IMR-90 (cell line): ENCODE data around the gene ERC2. TPM values are rescaled to one million over a fixed set of nuclear protein-coding genes. Genes with fewer than 3 reads are reported as not detected.

Experiments
- ATAC-seq: fragments of 200-7000 bp; cut with Tn5 transposase; 2 replicates; pipeline ENCODE4 v1.9.1; 2020; ENCODE audit warnings: low read depth, mild to moderate bottlenecking, moderate library complexity
- BruUV-seq: library from RNA; stranded (reverse); fragments of 400-500 nt; replicated peaks from 2 replicates; lab custom pipeline; 2021; lab: Mats Ljungman, UMichigan
- CTCF ChIA-PET: fragments of 300-600 bp; formaldehyde crosslinking; extraction: SDS; loops from one replicate; lab custom pipeline; 2021; ENCODE audit warnings: antibody characterized with exemption; lab: Yijun Ruan, JAX
- POLR2A ChIA-PET: fragments of 300-600 bp; sonication (Branson Sonifier 250); formaldehyde crosslinking; loops from one replicate; lab custom pipeline; 2022; ENCODE audit warnings: antibody characterized with exemption; ENCODE audit not compliant: unreplicated experiment; lab: Charles Lee
- DNase-seq: peaks from one replicate; pipeline ENCODE4 v3.0.0; 2013
- H2AFZ ChIP-seq: replicated peaks from 2 replicates; pipeline ENCODE3; 2013; ENCODE audit warnings: low read length, mild to moderate bottlenecking; ENCODE audit not compliant: poor library complexity
- H2AK5ac ChIP-seq: 2 replicates; pipeline ENCODE4 v1.6.1; 2013; ENCODE audit warnings: low read depth, low read length, inconsistent platforms
- H2AK9ac ChIP-seq: replicated peaks from 2 replicates; pipeline ENCODE3; 2013; ENCODE audit warnings: mild to moderate bottlenecking, low read depth, low read length, moderate library complexity; ENCODE audit not compliant: poor library complexity
- H2BK120ac ChIP-seq: 2 replicates; pipeline ENCODE4 v1.6.1; 2013; ENCODE audit warnings: low read depth, low read length, inconsistent platforms
- H2BK15ac ChIP-seq: 3 replicates; pipeline ENCODE4 v1.6.1; 2013; ENCODE audit warnings: low read depth, low read length, inconsistent platforms
- H2BK20ac ChIP-seq: 2 replicates; pipeline ENCODE4 v1.6.1; 2013; ENCODE audit warnings: low read depth, mild to moderate bottlenecking, inconsistent platforms, low read length, moderate library complexity
- H2BK5ac ChIP-seq: 2 replicates; pipeline ENCODE4 v1.6.1; 2013; ENCODE audit warnings: mild to moderate bottlenecking, low read depth, low read length, inconsistent platforms; ENCODE audit not compliant: poor library complexity, severe bottlenecking
- H3K14ac ChIP-seq: replicated peaks from 2 replicates; pipeline ENCODE4 v1.6.1; 2013; ENCODE audit warnings: low read depth, low read length, inconsistent platforms
- H3K18ac ChIP-seq: 2 replicates; pipeline ENCODE4 v1.6.1; 2013; ENCODE audit warnings: low read depth, low read length, control low read depth
- H3K23ac ChIP-seq: 2 replicates; pipeline ENCODE4 v1.6.1; 2013; ENCODE audit warnings: low read depth, low read length, inconsistent platforms
- H3K27ac ChIP-seq: 2 replicates; pipeline ENCODE4 v1.5.1; 2013; ENCODE audit warnings: mild to moderate bottlenecking, control low read depth, low read length; ENCODE audit not compliant: insufficient read depth
- H3K27me3 ChIP-seq: 2 replicates; pipeline ENCODE4 v1.6.1; 2013; ENCODE audit warnings: low read length; ENCODE audit not compliant: control insufficient read depth, insufficient read depth
- H3K36me3 ChIP-seq: 2 replicates; pipeline ENCODE4 v1.6.1; 2013; ENCODE audit warnings: low read length, mixed read lengths; ENCODE audit not compliant: control insufficient read depth, insufficient read depth
- H3K4ac ChIP-seq: 2 replicates; pipeline ENCODE4 v1.6.1; 2013; ENCODE audit warnings: low read depth, low read length, inconsistent platforms
- H3K4me1 ChIP-seq: 2 replicates; pipeline ENCODE4 v1.6.1; 2013; ENCODE audit warnings: low read length, mixed read lengths; ENCODE audit not compliant: control insufficient read depth, insufficient read depth
- H3K4me2 ChIP-seq: 2 replicates; pipeline ENCODE4 v1.6.1; 2013; ENCODE audit warnings: low read depth, mild to moderate bottlenecking, control low read depth, low read length, moderate library complexity
- H3K4me3 ChIP-seq: 2 replicates; pipeline ENCODE4 v1.5.1; 2013; ENCODE audit warnings: low read depth, mild to moderate bottlenecking, control low read depth, low read length, moderate library complexity; ENCODE audit not compliant: insufficient read depth
- H3K56ac ChIP-seq: 2 replicates; pipeline ENCODE4 v1.6.1; 2013; ENCODE audit warnings: low read length, inconsistent platforms; ENCODE audit not compliant: insufficient read depth; ENCODE audit errors: extremely low read depth
- H3K79me1 ChIP-seq, 2 experiments: 2 replicates each; pipeline ENCODE4 v1.6.1; 2013; ENCODE audit warnings: low read length in 2 of 2, inconsistent platforms in 1 of 2, low read depth in 1 of 2
- H3K9ac ChIP-seq: 2 replicates; pipeline ENCODE4 v1.6.1; 2013; ENCODE audit warnings: low read depth, low read length, control low read depth
- H3K9me1 ChIP-seq: 2 replicates; pipeline ENCODE4 v1.6.1; 2013; ENCODE audit warnings: low read length, inconsistent platforms; ENCODE audit not compliant: insufficient read depth
- H3K9me3 ChIP-seq: 2 replicates; pipeline ENCODE4 v1.6.1; 2013; ENCODE audit warnings: low read length; ENCODE audit not compliant: control insufficient read depth, insufficient read depth
- H4K20me1 ChIP-seq: 2 replicates; pipeline ENCODE4 v1.6.1; 2013; ENCODE audit warnings: low read length, inconsistent platforms; ENCODE audit not compliant: insufficient read depth
- H4K5ac ChIP-seq: 2 replicates; pipeline ENCODE4 v1.6.1; 2013; ENCODE audit warnings: mild to moderate bottlenecking, low read depth, low read length, control low read depth
- H4K8ac ChIP-seq, 2 experiments: 2 replicates each; pipeline ENCODE4 v1.6.1; 2013; ENCODE audit warnings: low read depth in 2 of 2, low read length in 2 of 2, control low read depth in 1 of 2, inconsistent platforms in 1 of 2
- H4K91ac ChIP-seq: 2 replicates; pipeline ENCODE4 v1.6.1; 2013; ENCODE audit warnings: low read depth, low read length, inconsistent platforms; ENCODE audit not compliant: insufficient read depth
- BHLHE40 ChIP-seq: fragments of 150-350 bp; IDR thresholded peaks from 2 replicates; pipeline ENCODE4 v1.6.1; 2016; ENCODE audit warnings: mild to moderate bottlenecking, low read depth, low read length
- CEBPB ChIP-seq: IDR thresholded peaks from 2 replicates; pipeline ENCODE4 v1.6.1; 2012; ENCODE audit warnings: low read depth, low read length, improper control_type of control experiment
- CHD1 ChIP-seq: IDR thresholded peaks from 2 replicates; pipeline ENCODE4 v1.6.1; 2012; ENCODE audit warnings: low read depth, low read length, improper control_type of control experiment
- CTCF ChIP-seq: conservative IDR thresholded peaks from 2 replicates; pipeline ENCODE4 v1.5.1; 2012; ENCODE audit warnings: mild to moderate bottlenecking, low read depth, low read length, improper control_type of control experiment
- ELK1 ChIP-seq: fragments of 150-350 bp; IDR thresholded peaks from 2 replicates; pipeline ENCODE4 v1.6.1; 2016; ENCODE audit warnings: low read depth, mild to moderate bottlenecking, low read length, moderate library complexity, borderline replicate concordance
- FOS ChIP-seq: fragments of 150-350 bp; IDR thresholded peaks from 2 replicates; pipeline ENCODE4 v1.6.1; 2016; ENCODE audit warnings: low read depth, low read length
- MAFK ChIP-seq: IDR thresholded peaks from 2 replicates; pipeline ENCODE4 v1.6.1; 2012; ENCODE audit warnings: low read depth, low read length, improper control_type of control experiment
- MAZ ChIP-seq: IDR thresholded peaks from 2 replicates; pipeline ENCODE4 v1.6.1; 2012; ENCODE audit warnings: low read depth, mild to moderate bottlenecking, low read length, improper control_type of control experiment, moderate library complexity, borderline replicate concordance
- MXI1 ChIP-seq: IDR thresholded peaks from 2 replicates; pipeline ENCODE4 v1.6.1; 2012; ENCODE audit warnings: low read depth, mild to moderate bottlenecking, low read length, moderate library complexity, borderline replicate concordance
- NFE2L2 ChIP-seq: fragments of 150-350 bp; IDR thresholded peaks from 2 replicates; pipeline ENCODE4 v1.6.1; 2016; ENCODE audit warnings: low read depth, mild to moderate bottlenecking, low read length
- POLR2A ChIP-seq: IDR thresholded peaks from 2 replicates; pipeline ENCODE4 v1.6.1; 2012; ENCODE audit warnings: mild to moderate bottlenecking, low read depth, low read length
- RAD21 ChIP-seq: IDR thresholded peaks from 2 replicates; pipeline ENCODE4 v1.6.1; 2012; ENCODE audit warnings: low read length, improper control_type of control experiment
- RCOR1 ChIP-seq: IDR thresholded peaks from 2 replicates; pipeline ENCODE4 v1.6.1; 2012; ENCODE audit warnings: mild to moderate bottlenecking, low read length, improper control_type of control experiment; ENCODE audit not compliant: insufficient replicate concordance
- RFX5 ChIP-seq: IDR thresholded peaks from 2 replicates; pipeline ENCODE4 v1.8.0; 2012; ENCODE audit warnings: low read depth, mild to moderate bottlenecking, low read length, moderate library complexity
- SMC3 ChIP-seq: fragments of 150-350 bp; IDR thresholded peaks from 2 replicates; pipeline ENCODE4 v1.6.1; 2016; ENCODE audit warnings: low read depth, mild to moderate bottlenecking, antibody characterized with exemption, low read length, moderate library complexity
- USF2 ChIP-seq: fragments of 150-350 bp; IDR thresholded peaks from 2 replicates; pipeline ENCODE4 v1.6.1; 2017; ENCODE audit warnings: mild to moderate bottlenecking, antibody characterized with exemption, low read length, low read depth
- WGBS, 2 experiments: methylation state at CpG; one replicate each; pipeline versions ENCODE4 v1.1.5 to v1.1.7; 2013; ENCODE audit warnings: missing lambda C conversion rate in 2 of 2; ENCODE audit not compliant: insufficient read length in 1 of 2; ENCODE audit errors: extremely low coverage in 2 of 2; 5-methylcytosine and 5-hydroxymethylcytosine counted together
- dilution Hi-C: fragments of 300-500 bp; cut with HindIII; formaldehyde crosslinking; loops from one replicate; pipeline ENCODE4 v1.14.3; 2018; ENCODE audit warnings: low sequenced_read_pairs; ENCODE audit not compliant: unreplicated experiment
- in situ Hi-C: fragments of 300-500 bp; cut with MboI; formaldehyde crosslinking; loops from 3 replicates; pipeline ENCODE4 v1.14.3; 2019; ENCODE audit warnings: low sequenced_read_pairs, inconsistent platforms, mixed read lengths
- intact Hi-C: fragments of 100-400 bp; cut with micrococcal nuclease; formaldehyde crosslinking; loops from 2 replicates; pipeline ENCODE4 v1.10.0; 2022
- polyA plus RNA-seq, 3 experiments: library from polyadenylated mRNA; depleted of rRNA; stranded (reverse); fragments of >200 nt; gene quantifications; 2 replicates each; pipeline ENCODE4 v1.2.3, GENCODE V29; 2012; ENCODE audit warnings: low replicate concordance in 1 of 3
- total RNA-seq: library from RNA; depleted of rRNA; stranded (reverse); fragments of >200 nt; gene quantifications from 2 replicates; pipeline ENCODE4 v1.2.3, GENCODE V29; 2012

The ERC2 gene
- total and polyA plus RNA-seq, 2 of the 4 experiments (the other 2 are of a cell fraction) = 0.17 to 0.18 TPM

GRCh38 chr3:56424336-56424735 lies 43.9 kb downstream of the ERC2 start:
- Histone ChIP-seq H3K56ac (no peak overlapping the region), H3K18ac (no peak overlapping the region), H3K4me2 (no peak overlapping the region), H3K79me1 (no peaks in the 10 kb centered on the region), H3K4me1 (no peaks in the 10 kb centered on the region), H4K8ac (no peak overlapping the region), H2BK5ac (no peak overlapping the region), H3K14ac (no peak overlapping the region), H2BK20ac (no peak overlapping the region), H3K9ac (no peak overlapping the region), H2AK9ac (no peak overlapping the region), H4K91ac (no peak overlapping the region), H4K20me1 (no peaks in the 10 kb centered on the region), H3K4me3 (no peak overlapping the region), H2BK120ac (no peak overlapping the region), H3K4ac (no peak overlapping the region), H2AK5ac (no peak overlapping the region), H3K27ac (no peak overlapping the region), H3K9me3 (no peaks in the 10 kb centered on the region), H3K9me1 (no peaks in the 10 kb centered on the region), H3K27me3 (no peaks in the 10 kb centered on the region), H2AFZ (no peak overlapping the region), H3K36me3 (no peaks in the 10 kb centered on the region), H3K23ac (no peak overlapping the region), H4K5ac (no peak overlapping the region), H2BK15ac (no peak overlapping the region)
- no TSS peak for BruUV-seq
- ATAC-seq (no peak), DNase-seq (no peak)
- ChIA-PET POLR2A (no interaction called here), CTCF (no interaction called here)
- in situ Hi-C loops = no loop called here
- intact Hi-C loops = no loop called here
- WGBS, 2 experiments = no CpG with 5 or more reads among the region's 1 CpG
- dilution Hi-C loops = no loop called here
- no peak for TF ChIP-seq MAZ
- TF ChIP-seq NFE2L2 = no peak
- TF ChIP-seq RFX5 = no peak
- TF ChIP-seq RCOR1 = no peak
- no peak for TF ChIP-seq RAD21
- no peak for TF ChIP-seq POLR2A
- no peak for TF ChIP-seq ELK1
- TF ChIP-seq MXI1 = no peak
- no peak for TF ChIP-seq MAFK
- no peak for TF ChIP-seq CEBPB
- TF ChIP-seq USF2 = no peak
- no peak for TF ChIP-seq SMC3
- TF ChIP-seq CHD1 = no peak
- TF ChIP-seq BHLHE40 = no peak
- TF ChIP-seq CTCF = no peak
- no peak for TF ChIP-seq FOS
